Prostate gland (tissue), 2 donors: ENCODE results near the gene KIF5C.

Experiments
- POLR2A ChIP-seq: fragments of 450-650 bp; IDR thresholded peaks from one replicate; pipeline ENCODE4 v1.6.1; 2016; ENCODE audit warnings: antibody characterized with exemption, mild to moderate bottlenecking
- POLR2AphosphoS5 ChIP-seq: sonication (generic); formaldehyde crosslinking; IDR thresholded peaks from one replicate; pipeline ENCODE4 v1.6.1; 2017; ENCODE audit warnings: antibody characterized with exemption
- TF ChIP-seq, protein P1 (sequence below), 4 experiments: fragments of 200-600 bp in 2 of 4; fragments of 450-650 bp in 2 of 4; sonication (generic) in 2 of 4; IDR thresholded peaks; 1 replicate in 3 of 4; 2 replicates in 1 of 4; pipeline ENCODE4 v1.5.1; 2016 to 2019; ENCODE audit warnings: antibody characterized with exemption in 4 of 4, mild to moderate bottlenecking in 2 of 4, moderate library complexity in 2 of 4

DNA sequence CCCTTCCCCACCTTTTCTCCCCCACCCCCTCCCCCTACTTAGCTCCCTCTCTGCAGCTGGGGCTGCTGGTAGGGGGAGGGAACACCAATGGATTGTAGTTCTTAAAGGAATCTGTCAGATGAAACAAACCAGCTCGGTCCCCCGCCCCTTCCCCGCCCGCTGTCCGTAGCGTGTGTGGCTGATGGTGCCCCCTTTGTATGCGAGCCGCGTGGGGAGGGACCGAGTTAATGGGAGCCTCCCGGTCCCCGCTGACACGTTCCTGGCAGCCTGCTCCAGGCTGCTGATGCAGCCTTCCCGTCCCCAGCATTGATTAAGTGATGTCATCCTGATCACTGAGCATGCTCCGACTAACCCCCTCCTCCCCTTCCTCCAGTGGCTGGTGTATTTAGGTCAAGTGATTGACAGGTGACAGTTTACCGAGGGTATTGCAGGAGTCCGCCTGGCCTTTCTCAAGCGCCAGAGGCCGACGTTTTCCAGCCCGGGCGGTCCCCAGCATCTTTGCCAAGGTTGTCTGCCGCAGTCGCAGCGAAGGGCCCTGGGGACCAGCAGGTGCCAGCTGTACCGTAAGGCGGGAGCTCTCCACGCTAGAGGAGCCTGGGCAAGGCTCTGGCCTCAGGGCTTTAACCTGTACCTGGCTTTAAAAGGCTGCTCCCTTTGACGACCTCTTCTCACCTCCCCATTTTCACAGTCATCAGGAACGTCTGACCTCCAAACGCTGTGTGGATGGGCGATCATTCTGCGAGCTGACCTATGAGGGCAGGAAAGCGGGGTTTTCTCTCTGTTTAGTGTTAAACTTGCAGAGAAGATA, 1.8 kb downstream of the KIF5C start:
- TF ChIP-seq, protein P1, sequence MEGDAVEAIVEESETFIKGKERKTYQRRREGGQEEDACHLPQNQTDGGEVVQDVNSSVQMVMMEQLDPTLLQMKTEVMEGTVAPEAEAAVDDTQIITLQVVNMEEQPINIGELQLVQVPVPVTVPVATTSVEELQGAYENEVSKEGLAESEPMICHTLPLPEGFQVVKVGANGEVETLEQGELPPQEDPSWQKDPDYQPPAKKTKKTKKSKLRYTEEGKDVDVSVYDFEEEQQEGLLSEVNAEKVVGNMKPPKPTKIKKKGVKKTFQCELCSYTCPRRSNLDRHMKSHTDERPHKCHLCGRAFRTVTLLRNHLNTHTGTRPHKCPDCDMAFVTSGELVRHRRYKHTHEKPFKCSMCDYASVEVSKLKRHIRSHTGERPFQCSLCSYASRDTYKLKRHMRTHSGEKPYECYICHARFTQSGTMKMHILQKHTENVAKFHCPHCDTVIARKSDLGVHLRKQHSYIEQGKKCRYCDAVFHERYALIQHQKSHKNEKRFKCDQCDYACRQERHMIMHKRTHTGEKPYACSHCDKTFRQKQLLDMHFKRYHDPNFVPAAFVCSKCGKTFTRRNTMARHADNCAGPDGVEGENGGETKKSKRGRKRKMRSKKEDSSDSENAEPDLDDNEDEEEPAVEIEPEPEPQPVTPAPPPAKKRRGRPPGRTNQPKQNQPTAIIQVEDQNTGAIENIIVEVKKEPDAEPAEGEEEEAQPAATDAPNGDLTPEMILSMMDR (IDR thresholded peaks at IDR 0.05): peak in 1 of 4 experiments; percentile 23
- TF ChIP-seq POLR2A: no peak
- peak; percentile 63 for TF ChIP-seq POLR2AphosphoS5
